H9 (cell line): ENCODE measurements around the gene TAF10. TPM values are rescaled to one million over a fixed set of nuclear protein-coding genes. Genes with fewer than 3 reads are reported as not detected.

Experiments used
- DNase-seq: peaks from one replicate; pipeline ENCODE4 v3.0.0-alpha.2; 2017
- H2AFZ ChIP-seq: one replicate; pipeline ENCODE4 v1.6.1; 2013; ENCODE audit warnings: mild to moderate bottlenecking, low read length, control low read depth, moderate library complexity
- H2AK5ac ChIP-seq: 2 replicates; pipeline ENCODE4 v1.6.1; 2013; ENCODE audit warnings: low read length, control low read depth, mixed read lengths; ENCODE audit not compliant: insufficient read length
- H2BK120ac ChIP-seq: one replicate; pipeline ENCODE4 v1.6.1; 2013; ENCODE audit warnings: low read depth, mild to moderate bottlenecking, low read length, control low read depth, inconsistent platforms; ENCODE audit not compliant: poor library complexity, severe bottlenecking
- H2BK12ac ChIP-seq: 2 replicates; pipeline ENCODE4 v1.6.1; 2013; ENCODE audit warnings: low read length, control low read depth, mixed read lengths, low read depth; ENCODE audit not compliant: insufficient read length
- H2BK15ac ChIP-seq: 2 replicates; pipeline ENCODE4 v1.6.1; 2013; ENCODE audit warnings: low read depth, low read length, control low read depth
- H2BK20ac ChIP-seq: one replicate; pipeline ENCODE4 v1.6.1; 2013; ENCODE audit warnings: low read depth, mild to moderate bottlenecking, low read length, control low read depth, inconsistent platforms; ENCODE audit not compliant: poor library complexity, severe bottlenecking
- H2BK5ac ChIP-seq: 2 replicates; pipeline ENCODE4 v1.6.1; 2013; ENCODE audit warnings: low read length, control low read depth, mixed read lengths; ENCODE audit not compliant: insufficient read length
- H3K14ac ChIP-seq: 2 replicates; pipeline ENCODE4 v1.6.1; 2013; ENCODE audit warnings: low read length, control low read depth; ENCODE audit not compliant: insufficient read depth
- H3K18ac ChIP-seq: 2 replicates; pipeline ENCODE4 v1.6.1; 2013; ENCODE audit warnings: low read depth, mild to moderate bottlenecking, mixed read lengths, low read length, control low read depth; ENCODE audit not compliant: insufficient read length
- H3K23ac ChIP-seq: 2 replicates; pipeline ENCODE4 v1.6.1; 2013; ENCODE audit warnings: low read length, control low read depth, mixed read lengths, low read depth; ENCODE audit not compliant: insufficient read length
- H3K23me2 ChIP-seq: 2 replicates; pipeline ENCODE4 v1.6.1; 2013; ENCODE audit warnings: low read depth, mild to moderate bottlenecking, mixed read lengths, low read length, control low read depth; ENCODE audit not compliant: insufficient read length, poor library complexity, severe bottlenecking
- H3K27ac ChIP-seq: 2 replicates; pipeline ENCODE4 v1.5.1; 2013; ENCODE audit warnings: low read length, control low read depth, mixed read lengths, low read depth; ENCODE audit not compliant: insufficient read length
- H3K27me3 ChIP-seq: 2 replicates; pipeline ENCODE4 v1.6.1; 2013; ENCODE audit warnings: low read length, control low read depth, inconsistent platforms; ENCODE audit not compliant: insufficient read depth
- H3K4ac ChIP-seq: 2 replicates; pipeline ENCODE4 v1.6.1; 2013; ENCODE audit warnings: low read depth, mild to moderate bottlenecking, control low read depth, inconsistent platforms, low read length, moderate library complexity
- H3K4me1 ChIP-seq: 2 replicates; pipeline ENCODE4 v1.6.1; 2013; ENCODE audit warnings: low read length, control low read depth, inconsistent platforms; ENCODE audit not compliant: insufficient read depth
- H3K4me2 ChIP-seq: 2 replicates; pipeline ENCODE4 v1.6.1; 2013; ENCODE audit warnings: low read length, control low read depth, mixed read lengths; ENCODE audit not compliant: insufficient read length, insufficient read depth
- H3K56ac ChIP-seq: 2 replicates; pipeline ENCODE4 v1.6.1; 2013; ENCODE audit warnings: low read depth, mild to moderate bottlenecking, mixed read lengths, low read length, control low read depth; ENCODE audit not compliant: insufficient read length
- H3K79me1 ChIP-seq: 2 replicates; pipeline ENCODE4 v1.6.1; 2013; ENCODE audit warnings: low read depth, mild to moderate bottlenecking, moderate library complexity, low read length, control low read depth, inconsistent platforms; ENCODE audit not compliant: insufficient read depth, poor library complexity, severe bottlenecking
- H3K79me2 ChIP-seq: 2 replicates; pipeline ENCODE4 v1.6.1; 2013; ENCODE audit warnings: low read length, control low read depth, inconsistent platforms; ENCODE audit not compliant: insufficient read depth
- H3K9ac ChIP-seq: 2 replicates; pipeline ENCODE4 v1.6.1; 2013; ENCODE audit warnings: low read length, control low read depth, mixed read lengths; ENCODE audit not compliant: insufficient read length; ENCODE audit errors: extremely low read depth
- H3K9me3 ChIP-seq: one replicate; pipeline ENCODE4 v1.6.1; 2013; ENCODE audit warnings: low read depth, low read length, inconsistent platforms; ENCODE audit not compliant: control insufficient read depth
- H3T11ph ChIP-seq: one replicate; pipeline ENCODE4 v1.6.1; 2013; ENCODE audit warnings: mild to moderate bottlenecking, low read length, control low read depth, inconsistent platforms
- H4K20me1 ChIP-seq: one replicate; pipeline ENCODE4 v1.6.1; 2013; ENCODE audit not compliant: control insufficient read depth, insufficient read length, insufficient read depth
- H4K5ac ChIP-seq: 2 replicates; pipeline ENCODE4 v1.6.1; 2013; ENCODE audit warnings: low read depth, mild to moderate bottlenecking, mixed read lengths, low read length, control low read depth; ENCODE audit not compliant: insufficient read length
- H4K8ac ChIP-seq: replicated peaks from 2 replicates; pipeline ENCODE4 v1.6.1; 2013; ENCODE audit warnings: low read length, control low read depth, mixed read lengths, low read depth; ENCODE audit not compliant: insufficient read length
- H4K91ac ChIP-seq: 2 replicates; pipeline ENCODE4 v1.6.1; 2013; ENCODE audit warnings: low read depth, mild to moderate bottlenecking, moderate library complexity, mixed read lengths, low read length, control low read depth; ENCODE audit not compliant: insufficient read length
- H3K27ac Mint-ChIP-seq, 3 experiments: 2 replicates in 2 of 3; 3 replicates in 1 of 3; pipeline ENCODE4 v1.8.0; 2020 to 2021; ENCODE audit warnings: mixed read lengths in 3 of 3, mild to moderate bottlenecking in 1 of 3, moderate library complexity in 1 of 3
- H3K27me3 Mint-ChIP-seq: 2 replicates; pipeline ENCODE4 v1.8.0; 2021; ENCODE audit warnings: low read depth, mild to moderate bottlenecking, moderate library complexity, mixed read lengths
- H3K36me3 Mint-ChIP-seq, 3 experiments: 2 replicates in 2 of 3; 3 replicates in 1 of 3; pipeline ENCODE4 v1.8.0; 2020 to 2021; ENCODE audit warnings: low read depth in 3 of 3, mixed read lengths in 3 of 3; ENCODE audit not compliant: insufficient read depth in 1 of 3
- H3K4me1 Mint-ChIP-seq, 2 experiments: 2 replicates each; pipeline ENCODE4 v1.8.0; 2020; ENCODE audit warnings: mixed read lengths in 2 of 2
- H3K4me3 Mint-ChIP-seq, 2 experiments: 2 replicates in 1 of 2; 3 replicates in 1 of 2; pipeline ENCODE4 v1.8.0; 2020 to 2021; ENCODE audit warnings: mild to moderate bottlenecking in 2 of 2, mixed read lengths in 2 of 2, moderate library complexity in 1 of 2
- H3K9me3 Mint-ChIP-seq, 2 experiments: 2 replicates in 1 of 2; 3 replicates in 1 of 2; pipeline ENCODE4 v1.8.0; 2020; ENCODE audit warnings: mild to moderate bottlenecking in 2 of 2, mixed read lengths in 2 of 2, moderate library complexity in 1 of 2
- WGBS: extraction: QIAGEN DNeasy Blood & Tissue Kit; methylation state at CpG from one replicate; pipeline ENCODE4 v1.1.7; 2013; ENCODE audit warnings: missing lambda C conversion rate, low lambda C conversion rate, mixed read lengths; ENCODE audit not compliant: insufficient read length; ENCODE audit errors: extremely low coverage; 5-methylcytosine and 5-hydroxymethylcytosine counted together
- total RNA-seq: library from RNA; stranded (reverse); gene quantifications from 2 replicates; pipeline ENCODE4 v1.2.1, GENCODE V29; 2021
- TF ChIP-seq, protein P1 (sequence below): fragments of 200-600 bp; sonication (generic); conservative IDR thresholded peaks from 3 replicates; pipeline ENCODE4 v1.8.0; 2021; ENCODE audit warnings: antibody characterized with exemption, mild to moderate bottlenecking

The TAF10 gene
- total RNA-seq, 1 experiment from 2014 or later, result 198 TPM

- H2AFZ ChIP-seq, result no peak overlapping the region
- H3K79me2 ChIP-seq, result no peaks in the 10 kb centered on the region
- H3T11ph ChIP-seq, result no peak overlapping the region
- H3K9me3 ChIP-seq, result no peaks in the 10 kb centered on the region
- TF ChIP-seq, protein P1, sequence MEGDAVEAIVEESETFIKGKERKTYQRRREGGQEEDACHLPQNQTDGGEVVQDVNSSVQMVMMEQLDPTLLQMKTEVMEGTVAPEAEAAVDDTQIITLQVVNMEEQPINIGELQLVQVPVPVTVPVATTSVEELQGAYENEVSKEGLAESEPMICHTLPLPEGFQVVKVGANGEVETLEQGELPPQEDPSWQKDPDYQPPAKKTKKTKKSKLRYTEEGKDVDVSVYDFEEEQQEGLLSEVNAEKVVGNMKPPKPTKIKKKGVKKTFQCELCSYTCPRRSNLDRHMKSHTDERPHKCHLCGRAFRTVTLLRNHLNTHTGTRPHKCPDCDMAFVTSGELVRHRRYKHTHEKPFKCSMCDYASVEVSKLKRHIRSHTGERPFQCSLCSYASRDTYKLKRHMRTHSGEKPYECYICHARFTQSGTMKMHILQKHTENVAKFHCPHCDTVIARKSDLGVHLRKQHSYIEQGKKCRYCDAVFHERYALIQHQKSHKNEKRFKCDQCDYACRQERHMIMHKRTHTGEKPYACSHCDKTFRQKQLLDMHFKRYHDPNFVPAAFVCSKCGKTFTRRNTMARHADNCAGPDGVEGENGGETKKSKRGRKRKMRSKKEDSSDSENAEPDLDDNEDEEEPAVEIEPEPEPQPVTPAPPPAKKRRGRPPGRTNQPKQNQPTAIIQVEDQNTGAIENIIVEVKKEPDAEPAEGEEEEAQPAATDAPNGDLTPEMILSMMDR, result no peak
- H4K91ac ChIP-seq, result no peak overlapping the region
- H3K4ac ChIP-seq, result no peak overlapping the region
- Mint-ChIP-seq H3K27ac (peak overlapping the region in 2 of 3 experiments; percentile 5 to 18; a peak in 3 of 7 replicates), H3K4me3 (no peak overlapping the region), H3K4me1 (peaks cover 29 to 39% of the 10 kb centered on the region in 2 experiments), H3K27me3 (no peaks in the 10 kb centered on the region), H3K36me3 (no peaks in the 10 kb centered on the region; a peak in 2 of 7 replicates), H3K9me3 (no peaks in the 10 kb centered on the region; a peak in 1 of 5 replicates)
- H4K8ac ChIP-seq, result no peak overlapping the region
- WGBS, result no CpG with 5 or more reads among the region's 2 CpGs
- no peak overlapping the region for H3K56ac ChIP-seq
- no peak overlapping the region for H2BK120ac ChIP-seq
- H4K5ac ChIP-seq, result no peak overlapping the region
- H3K23me2 ChIP-seq, result no peaks in the 10 kb centered on the region
- H3K27ac ChIP-seq, result no peak overlapping the region
- no peaks in the 10 kb centered on the region for H3K79me1 ChIP-seq
- H3K18ac ChIP-seq, result no peak overlapping the region
- no peak overlapping the region for H2BK5ac ChIP-seq
- H2BK20ac ChIP-seq, result no peak overlapping the region
- no peak overlapping the region for H2BK12ac ChIP-seq
- no peak overlapping the region for H2AK5ac ChIP-seq
- no peak overlapping the region for H2BK15ac ChIP-seq
- no peaks in the 10 kb centered on the region for H4K20me1 ChIP-seq
- H3K4me1 ChIP-seq, result peaks cover 6% of the 10 kb centered on the region; the same call in 1 of the 2 replicates
- H3K23ac ChIP-seq, result no peak overlapping the region
- H3K14ac ChIP-seq, result no peak overlapping the region
- H3K27me3 ChIP-seq, result no peaks in the 10 kb centered on the region
- no peak overlapping the region for H3K9ac ChIP-seq
- no peak overlapping the region for H3K4me2 ChIP-seq
- DNase-seq, result no peak
These were observed 46.7 kb downstream of the TAF10 start for GRCh38 chr11:6565325-6565724.
